HuH-7 (cell line): Measurements from ENCODE around the gene COX8C.

ENCODE experiments used
- DNase-seq: peaks from one replicate; pipeline ENCODE4 v3.0.0; 2011; ENCODE audit warnings: low spot score

COX8C gene, protein sequence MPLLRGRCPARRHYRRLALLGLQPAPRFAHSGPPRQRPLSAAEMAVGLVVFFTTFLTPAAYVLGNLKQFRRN

GRCh38 chr14:93346926-93347721 lies at the start of gene COX8C:
COX8C (plus strand) TSS chr14:93347182; CDS start chr14:93347269, 87 bp downstream.
- no peak for DNase-seq

DNA sequence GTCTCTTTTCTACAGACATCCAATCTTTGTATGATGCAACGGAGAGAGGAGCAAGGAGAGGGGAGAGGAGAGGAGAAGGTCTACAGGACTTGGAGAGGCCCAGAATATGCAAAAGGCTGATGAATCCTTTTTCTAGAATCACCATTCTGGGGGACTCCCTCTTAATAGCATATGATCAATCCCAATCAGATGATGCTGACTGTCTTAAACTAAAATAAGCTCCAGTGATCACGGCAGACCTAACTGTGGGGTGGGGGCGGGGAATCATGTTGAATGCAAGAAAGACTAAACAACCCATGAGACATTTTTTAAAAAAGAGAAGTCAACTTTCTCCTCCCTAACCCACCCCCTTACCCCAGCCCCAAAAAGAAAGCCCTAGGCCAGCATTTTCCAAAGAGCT lies 47.6 kb upstream of the COX8C start:
- DNase-seq = no peak

DNA sequence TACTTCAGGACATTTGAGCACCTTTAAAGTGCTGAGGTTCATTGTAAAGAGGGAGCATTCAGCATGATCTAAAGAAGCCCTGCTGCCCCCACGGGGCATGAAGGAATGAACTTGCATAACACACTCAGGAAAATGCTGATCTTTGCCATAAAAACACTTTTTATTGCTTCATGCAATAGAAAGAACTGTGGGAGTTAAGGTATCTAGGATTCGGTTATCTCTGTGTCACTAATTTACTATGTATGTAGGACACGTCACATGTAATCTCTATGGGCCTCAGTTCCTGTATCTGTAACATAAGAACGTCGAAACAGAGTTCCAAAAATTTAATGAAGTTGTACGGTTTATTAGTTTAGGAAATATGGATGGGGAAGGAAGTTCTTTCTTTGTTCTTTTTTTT lies 47.1 kb upstream of the COX8C start:
- no peak for DNase-seq

GRCh38 chr14:93301821-93302447 lies 45.0 kb upstream of the COX8C start:
- no peak for DNase-seq

GRCh38 chr14:93302688-93303581 lies 44.0 kb upstream of the COX8C start:
- DNase-seq = no peak

DNA sequence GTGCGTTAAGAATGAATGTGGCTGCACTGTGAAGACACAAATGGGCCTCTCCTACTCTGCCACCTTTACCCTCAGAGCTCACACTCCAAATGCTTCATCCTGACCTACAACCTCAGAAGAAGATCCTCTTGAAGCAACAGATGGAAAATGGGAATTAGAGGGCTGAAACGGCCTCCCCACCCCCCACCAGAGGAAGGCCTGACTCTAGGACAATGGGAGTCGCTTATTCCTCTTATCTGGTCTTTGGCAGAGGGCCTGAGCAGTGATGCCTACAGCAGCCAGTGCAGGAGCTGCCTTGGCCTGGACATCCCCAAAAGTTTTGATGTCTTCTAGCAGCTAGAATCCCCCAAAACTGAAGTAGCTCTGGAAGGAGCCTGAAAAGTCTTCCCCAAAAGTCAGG lies 43.3 kb upstream of the COX8C start:
- DNase-seq = no peak

DNA sequence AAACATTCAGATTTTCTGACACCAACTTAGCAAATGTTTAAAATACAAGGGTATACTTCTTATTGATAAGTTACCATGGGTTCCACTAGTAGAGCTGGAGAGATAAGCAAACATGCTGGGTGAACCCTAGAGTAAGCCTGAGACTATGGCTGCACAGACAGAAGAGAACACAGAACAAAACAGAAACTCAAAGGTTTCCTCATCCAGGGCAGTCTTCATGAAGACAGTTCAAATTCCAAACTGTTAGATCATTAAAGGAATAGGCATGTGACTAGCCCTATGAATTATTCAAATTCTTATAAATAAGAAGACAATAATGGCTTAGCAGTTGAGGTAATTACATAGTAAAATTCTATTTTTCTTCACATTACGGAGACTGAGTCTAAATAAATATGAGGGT lies 42.2 kb upstream of the COX8C start:
- no peak for DNase-seq

DNA sequence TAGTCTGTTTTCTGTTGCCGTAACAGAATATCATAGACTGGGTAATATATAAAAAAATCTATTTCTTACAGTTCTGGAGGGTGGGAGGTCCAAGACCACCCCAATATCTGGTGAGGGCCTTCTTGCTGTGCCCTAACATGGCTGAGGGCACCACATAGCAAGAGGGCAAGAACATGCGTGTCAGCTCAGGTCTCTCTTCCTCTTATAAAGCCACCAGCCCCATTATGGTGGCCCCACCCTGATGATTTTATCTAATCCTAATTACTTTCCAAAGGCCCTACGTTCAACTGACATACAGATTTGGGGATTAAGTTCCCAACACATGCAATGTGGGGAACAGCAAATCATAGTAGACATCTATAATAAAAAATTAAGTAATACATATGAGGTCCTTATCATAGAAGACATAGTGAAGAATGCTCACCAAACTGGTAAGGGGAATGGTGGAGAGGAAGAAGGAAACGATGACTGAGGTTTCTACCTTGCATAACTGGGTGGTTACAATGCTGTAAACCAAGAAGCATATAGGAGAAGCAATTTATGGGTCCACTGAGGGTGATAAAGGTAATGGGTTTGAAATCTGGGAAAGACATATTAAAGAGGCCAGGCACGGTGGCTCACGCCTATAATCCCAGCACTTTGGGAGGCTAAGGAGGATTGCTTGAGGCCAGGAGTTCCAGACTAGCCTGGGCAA lies 41.1 kb upstream of the COX8C start:
- DNase-seq = no peak

DNA sequence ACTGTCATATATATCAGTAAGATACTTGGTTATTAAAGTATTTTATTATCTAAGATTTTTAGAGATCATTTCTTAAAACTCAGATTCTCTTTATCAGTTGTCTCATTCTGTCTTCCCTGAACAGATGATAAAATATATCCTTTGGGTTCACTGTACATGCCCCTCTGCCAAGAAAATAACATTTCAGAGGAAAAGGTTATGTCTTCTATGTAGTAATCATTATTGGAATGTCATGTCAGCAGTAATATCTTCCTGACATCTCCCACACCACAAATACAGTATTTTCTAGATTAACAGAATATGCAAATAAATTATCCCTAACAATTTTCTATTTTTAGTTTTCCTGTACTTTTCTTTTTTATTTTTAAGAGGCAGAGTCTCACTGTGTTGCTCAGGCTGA lies 40.2 kb upstream of the COX8C start:
- DNase-seq = no peak

DNA sequence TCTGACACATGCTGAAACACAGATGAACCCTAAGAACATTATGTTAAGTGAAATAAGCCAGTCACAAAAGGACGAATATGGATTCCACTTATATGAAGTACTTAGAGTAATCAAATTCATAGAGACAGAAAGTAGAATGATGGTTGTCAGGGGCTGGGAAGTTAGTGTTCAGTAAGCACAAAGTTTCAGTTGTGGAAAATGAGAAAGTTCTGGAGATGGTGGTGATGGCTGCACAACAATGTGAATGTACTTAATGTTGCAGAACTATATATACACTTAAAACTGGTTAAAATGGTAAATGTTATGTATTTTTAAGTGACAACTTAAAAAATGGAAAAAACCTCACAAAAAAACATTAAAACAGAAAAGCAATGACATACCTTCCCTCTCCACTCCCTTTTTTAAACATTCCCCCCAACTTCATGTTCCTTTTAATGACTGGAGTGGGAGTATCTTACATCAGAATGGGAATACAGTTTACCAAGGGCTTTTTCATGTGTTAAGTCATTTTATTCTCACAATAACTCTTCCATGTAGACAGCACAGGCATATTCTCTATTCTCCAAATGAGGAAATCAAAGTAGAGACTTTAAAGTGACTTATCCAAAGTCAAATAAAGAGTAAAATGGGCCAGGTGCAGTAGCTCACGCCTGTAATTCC lies 38.2 kb upstream of the COX8C start:
- DNase-seq = no peak

DNA sequence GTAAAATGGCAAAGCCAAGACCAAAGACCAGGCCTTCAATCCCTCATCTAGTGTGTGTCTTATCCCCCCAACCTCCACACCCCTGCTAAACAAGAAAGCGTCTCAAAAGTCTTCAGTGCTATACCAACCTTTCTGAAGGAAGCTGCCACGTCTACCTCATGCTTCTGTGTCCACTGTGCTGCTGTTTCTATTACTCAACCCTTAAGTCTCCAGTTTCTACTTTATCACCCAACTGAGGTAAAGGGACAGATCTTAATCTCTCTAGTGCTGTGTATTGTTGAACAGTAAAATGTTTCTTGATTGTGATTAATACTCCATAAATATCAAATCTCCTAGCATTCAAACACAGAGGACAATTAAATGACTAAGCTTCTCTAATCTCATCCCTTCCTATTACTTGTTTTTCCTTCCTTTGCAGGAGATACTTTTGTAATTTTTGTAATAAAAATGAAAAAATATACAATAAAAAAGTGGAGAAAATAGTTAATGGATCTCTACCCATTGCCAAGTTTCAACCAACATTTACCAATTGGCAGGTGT lies 37.5 kb upstream of the COX8C start:
- DNase-seq = no peak

DNA sequence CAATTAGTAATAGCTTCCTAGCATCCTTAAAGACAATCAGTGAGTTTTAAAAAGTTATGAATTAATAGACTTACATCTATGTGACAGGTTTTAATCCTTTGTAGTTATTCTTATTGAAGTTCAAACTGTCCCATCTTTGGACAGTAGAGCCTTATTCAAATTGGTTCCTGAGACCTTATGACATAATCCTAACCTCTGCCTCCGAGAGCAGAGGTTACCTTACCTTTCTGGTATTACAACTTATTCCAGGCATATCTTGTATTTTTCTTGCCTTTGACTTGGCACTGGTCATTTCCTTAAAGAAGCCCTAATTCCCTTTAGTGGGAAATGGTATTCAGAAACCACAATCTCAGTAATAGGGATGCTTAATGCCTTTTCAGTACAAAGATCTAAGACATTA lies 35.9 kb upstream of the COX8C start:
- no peak for DNase-seq

- no peak for DNase-seq
Measured at GRCh38 chr14:93315575-93315974, 31.4 kb upstream of the COX8C start.

GRCh38 chr14:93316716-93317115 lies 30.3 kb upstream of the COX8C start:
- no peak for DNase-seq

DNA sequence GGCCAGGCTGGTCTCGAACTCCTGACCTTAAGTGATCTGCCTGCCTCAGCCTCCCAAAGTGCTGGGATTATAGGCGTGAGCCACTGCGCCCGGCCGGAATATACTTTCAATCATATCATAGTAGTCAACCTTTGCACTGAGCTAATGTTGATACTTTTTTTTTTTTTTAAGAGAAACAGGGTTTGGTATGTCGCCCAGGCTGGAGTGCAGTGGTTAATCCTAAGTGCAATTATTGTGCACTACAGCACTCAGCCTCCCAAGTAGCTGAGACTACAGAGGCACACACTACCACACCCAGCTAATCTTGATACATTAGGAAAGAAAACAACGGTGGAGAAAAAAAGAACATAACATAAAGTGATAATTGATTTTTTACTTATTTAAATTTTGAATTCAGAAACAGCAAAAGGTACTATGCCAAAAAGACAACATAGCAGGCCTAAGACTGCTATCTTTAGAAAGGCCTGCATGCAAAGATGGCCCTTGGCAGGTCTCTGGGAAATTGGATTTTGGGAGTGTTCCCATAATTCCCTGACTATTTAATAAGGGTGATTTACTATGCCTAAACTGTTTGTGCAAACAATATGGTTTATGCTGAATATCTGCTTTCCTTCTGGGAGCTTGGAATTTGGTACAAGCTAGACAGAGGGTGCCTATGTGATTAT lies 29.6 kb upstream of the COX8C start:
- no peak for DNase-seq

DNA sequence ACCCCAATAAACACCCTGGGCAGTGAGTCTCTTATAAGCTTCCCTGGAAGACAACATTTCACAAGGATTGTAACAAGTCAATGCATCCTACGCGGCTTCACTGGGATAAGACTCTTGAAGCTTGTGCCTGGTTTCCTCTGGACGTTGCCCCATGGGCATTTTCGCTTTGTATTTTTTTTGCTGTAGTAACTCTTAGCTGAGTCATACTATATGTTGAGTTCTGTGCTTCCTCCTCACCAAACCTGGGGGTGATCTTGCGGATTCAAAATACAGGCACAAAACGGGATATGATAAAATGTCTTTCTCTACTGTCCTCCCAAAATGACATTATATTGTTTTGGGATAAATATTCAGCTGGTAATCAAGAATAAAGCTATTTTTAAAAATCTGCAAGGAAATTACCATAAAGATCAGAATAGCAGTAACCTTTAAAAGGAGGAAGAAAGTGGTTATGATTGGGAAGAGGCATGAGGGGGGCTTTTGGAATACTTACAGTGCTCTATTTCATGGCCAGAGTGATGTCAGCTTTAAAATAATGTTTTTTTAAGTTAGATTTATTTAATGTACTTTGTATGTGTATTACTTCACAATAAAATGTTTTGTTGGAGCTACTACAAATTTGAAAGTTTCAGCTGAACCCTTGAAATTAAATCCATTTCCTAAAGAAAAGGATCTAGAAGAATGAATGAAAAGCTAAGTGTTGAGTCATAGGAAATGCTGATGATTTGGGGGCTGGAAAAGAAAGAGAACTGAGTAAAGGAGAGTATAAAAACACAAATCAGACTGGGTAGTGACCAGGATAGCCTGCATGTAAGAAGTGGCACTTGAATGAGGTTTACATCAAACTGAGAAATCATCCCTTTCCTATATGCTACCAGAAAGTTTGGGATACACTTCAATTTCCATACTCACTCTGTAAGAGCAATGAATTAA lies 28.8 kb upstream of the COX8C start:
- DNase-seq = no peak

DNA sequence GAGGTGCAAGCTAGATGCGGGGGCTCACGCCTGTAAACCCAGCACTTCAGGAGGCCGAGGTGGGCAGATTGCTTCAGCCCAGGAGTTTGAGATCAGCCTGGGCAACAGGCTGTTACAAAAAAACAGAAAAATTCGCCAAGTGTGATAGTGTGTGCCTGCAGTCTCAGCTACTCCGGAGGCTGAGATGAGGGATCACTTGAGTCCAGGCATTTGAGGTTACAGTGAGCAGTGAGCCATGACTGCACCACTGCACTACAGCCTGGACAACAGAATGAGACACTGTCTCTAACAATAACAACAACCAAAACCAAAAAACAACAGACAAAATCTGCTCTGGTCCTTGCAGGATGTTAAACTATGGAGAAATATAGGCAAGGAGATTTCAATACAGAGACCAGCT lies 28.1 kb upstream of the COX8C start:
- no peak for DNase-seq

GRCh38 chr14:93319494-93319893 lies 27.5 kb upstream of the COX8C start:
- DNase-seq = no peak

DNA sequence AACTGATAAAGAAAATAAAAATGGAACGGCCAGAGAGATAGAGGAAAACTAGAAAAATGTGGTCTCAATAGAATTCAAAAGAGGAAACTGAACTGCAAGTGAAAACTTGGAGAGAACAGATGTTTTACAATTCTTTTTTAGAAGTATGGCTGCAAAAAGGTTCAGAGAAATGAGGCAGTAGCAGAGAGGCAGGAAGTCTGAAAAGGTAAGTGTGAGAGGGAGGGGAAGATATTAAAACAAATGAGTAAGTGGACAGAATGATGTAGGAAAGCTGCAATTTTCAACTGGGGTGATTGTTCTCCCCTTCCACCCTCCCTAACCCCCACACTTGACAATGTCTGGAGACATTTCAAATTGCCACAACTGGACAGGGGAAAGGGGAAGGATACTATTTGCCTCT lies 27.0 kb upstream of the COX8C start:
- DNase-seq = no peak

DNA sequence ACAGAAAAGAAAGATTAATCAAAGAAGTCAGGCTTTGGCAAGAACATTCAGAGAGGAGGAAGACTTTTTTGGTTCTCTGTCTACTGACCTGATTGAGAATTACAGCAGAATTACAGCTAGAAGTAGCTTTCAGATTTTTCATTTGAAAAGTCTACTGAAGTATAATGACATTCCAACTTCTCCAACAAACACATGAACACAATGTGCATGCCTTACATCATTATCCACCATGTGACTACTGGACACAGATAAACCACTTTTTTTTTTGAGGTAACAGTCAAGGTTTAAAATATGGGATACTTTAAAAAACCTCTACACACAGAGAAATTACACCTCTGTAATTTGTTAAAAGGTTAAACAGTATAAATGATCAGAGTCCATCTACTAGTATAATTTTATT lies 26.5 kb upstream of the COX8C start:
- no peak for DNase-seq
